IPS-15b (cell line): ENCODE results near the gene CENPA.

Experiments
- H3K27me3 ChIP-seq: one replicate; pipeline ENCODE4 v1.6.1; 2013; ENCODE audit warnings: low read length; ENCODE audit not compliant: control insufficient read depth, insufficient read depth
- H3K36me3 ChIP-seq: one replicate; pipeline ENCODE4 v1.6.1; 2013; ENCODE audit warnings: low read length; ENCODE audit not compliant: control insufficient read depth, insufficient read depth
- H3K4me1 ChIP-seq: one replicate; pipeline ENCODE4 v1.6.1; 2013; ENCODE audit warnings: mild to moderate bottlenecking, low read length; ENCODE audit not compliant: control insufficient read depth, insufficient read depth
- H3K4me3 ChIP-seq: one replicate; pipeline ENCODE4 v1.5.1; 2013; ENCODE audit warnings: low read depth, low read length
- H3K9ac ChIP-seq: one replicate; pipeline ENCODE4 v1.6.1; 2013; ENCODE audit warnings: low read depth, mild to moderate bottlenecking, low read length
- H3K9me3 ChIP-seq: one replicate; pipeline ENCODE4 v1.6.1; 2013; ENCODE audit warnings: mild to moderate bottlenecking, low read length; ENCODE audit not compliant: control insufficient read depth, insufficient read depth

CENPA gene

DNA sequence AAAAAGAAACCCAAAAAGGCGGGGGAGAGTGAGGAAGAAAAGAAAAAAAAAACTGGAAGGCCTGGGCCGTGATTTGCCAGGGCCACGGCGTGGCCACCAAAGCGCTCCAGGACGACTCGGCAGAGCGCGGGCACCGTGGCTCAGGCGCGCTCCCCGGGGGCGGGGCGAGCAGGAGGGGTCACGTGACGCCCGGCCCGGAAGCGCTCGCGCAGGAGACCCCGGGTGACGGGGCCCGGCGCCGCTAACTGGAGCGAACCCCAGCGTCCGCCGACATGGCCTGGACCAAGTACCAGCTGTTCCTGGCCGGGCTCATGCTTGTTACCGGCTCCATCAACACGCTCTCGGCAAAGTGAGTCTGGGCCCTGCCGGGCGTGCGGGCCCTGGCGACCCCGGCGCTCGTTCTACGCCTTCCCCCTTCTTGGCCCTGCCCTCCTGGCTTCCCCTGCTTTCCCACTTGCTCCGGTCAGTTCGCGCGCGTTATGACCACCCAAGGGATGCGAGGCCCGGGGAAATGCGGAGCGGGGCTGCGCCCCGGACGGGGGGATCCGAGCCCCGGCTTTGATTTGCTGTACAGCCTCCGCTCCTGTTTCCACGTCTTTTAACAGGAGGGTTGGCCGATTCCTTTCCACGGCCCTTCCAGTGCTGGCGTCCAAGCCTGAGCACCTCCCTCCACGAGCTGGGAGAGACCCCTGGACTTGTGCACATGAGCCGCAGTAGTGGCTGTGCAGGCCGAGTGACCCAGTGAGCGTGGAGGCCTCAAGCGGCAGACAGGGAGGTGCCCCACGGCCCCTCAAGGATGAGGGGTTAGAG is 21.6 kb upstream of the CENPA start, which contains the start of gene SLC35F6:
TSS of gene SLC35F6 (plus strand) at position 207 of the 810 bp plus-strand sequence. CDS start at position 273, 66 bp downstream.
- no peaks in the 10 kb centered on the region for H3K36me3 ChIP-seq
- H3K4me3 ChIP-seq = peak within 1 kb of the TSS; percentile 83
- H3K4me1 ChIP-seq = peaks cover 5% of the 10 kb centered on the region
- H3K9ac ChIP-seq = peak within 1 kb of the TSS; percentile 81
- H3K27me3 ChIP-seq = peaks cover 12% of the 10 kb centered on the region
- no peaks in the 10 kb centered on the region for H3K9me3 ChIP-seq

DNA sequence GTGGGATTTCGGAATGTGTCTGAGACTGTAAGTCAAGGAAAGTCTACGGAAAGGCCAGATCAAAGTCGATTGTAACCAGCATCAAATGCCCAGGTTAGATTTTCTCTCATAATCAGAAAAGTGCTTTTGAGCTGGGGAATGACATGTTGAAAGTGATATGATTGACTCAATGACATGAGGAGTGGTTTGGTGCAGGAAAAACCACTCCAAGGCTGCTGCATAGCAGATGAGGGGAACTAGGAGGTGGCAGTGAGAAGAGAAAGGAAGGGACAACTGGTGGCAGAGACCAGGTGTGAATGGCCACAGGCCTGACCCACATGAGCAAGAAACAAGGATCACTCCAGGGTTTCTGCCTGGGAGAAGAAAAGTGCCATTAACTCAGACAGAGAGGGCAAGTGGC is 20.9 kb upstream of the CENPA start:
- peaks cover 5% of the 10 kb centered on the region for H3K4me1 ChIP-seq
- peaks cover 12% of the 10 kb centered on the region for H3K27me3 ChIP-seq

DNA sequence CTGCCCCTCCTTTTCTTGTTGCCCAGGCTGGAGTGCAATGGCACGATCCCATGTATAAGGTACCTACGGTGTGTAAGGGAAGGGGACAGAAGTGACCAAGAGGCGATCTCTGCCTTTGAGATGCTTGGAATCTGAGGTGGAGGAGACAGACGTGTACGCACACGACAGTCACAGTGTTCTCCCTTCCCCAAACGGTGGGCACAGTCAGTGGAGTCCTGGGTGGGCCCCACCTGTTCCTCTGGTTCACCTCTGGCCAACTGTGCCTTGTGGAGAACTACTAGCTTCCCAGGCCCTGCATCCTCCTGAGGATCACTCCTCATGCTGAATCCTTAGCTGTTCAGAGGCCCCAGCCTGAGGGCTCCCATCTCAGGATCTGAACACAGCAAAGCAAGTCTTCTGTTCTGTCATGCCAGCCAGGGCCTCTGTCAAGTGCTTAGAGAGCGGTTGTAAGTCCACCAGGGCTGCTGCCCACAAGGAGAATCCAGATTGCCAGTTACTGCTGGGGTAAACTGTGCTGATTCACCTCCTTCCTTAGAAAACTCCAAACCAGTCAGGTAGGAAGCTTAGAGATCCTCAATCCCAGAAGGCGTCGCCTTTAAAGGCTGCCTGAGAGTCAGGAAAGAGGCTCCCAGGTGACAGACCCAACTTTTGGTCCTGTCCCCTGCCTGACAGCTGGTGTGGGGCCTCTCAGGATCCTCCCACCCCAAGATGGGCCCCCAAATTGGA is 20.2 kb upstream of the CENPA start:
- H3K9ac ChIP-seq = no peak overlapping the region
- no peaks in the 10 kb centered on the region for H3K9me3 ChIP-seq
- H3K4me3 ChIP-seq = no peak overlapping the region
- H3K36me3 ChIP-seq = no peaks in the 10 kb centered on the region
- peaks cover 5% of the 10 kb centered on the region for H3K4me1 ChIP-seq
- peaks cover 12% of the 10 kb centered on the region for H3K27me3 ChIP-seq

More for the DNA sequence above, 20.9 kb upstream of the CENPA start:
- Histone ChIP-seq H3K36me3 (no peaks in the 10 kb centered on the region), H3K9ac (peak overlapping the region; percentile 81), H3K4me3 (peak overlapping the region; percentile 83), H3K9me3 (no peaks in the 10 kb centered on the region)

DNA sequence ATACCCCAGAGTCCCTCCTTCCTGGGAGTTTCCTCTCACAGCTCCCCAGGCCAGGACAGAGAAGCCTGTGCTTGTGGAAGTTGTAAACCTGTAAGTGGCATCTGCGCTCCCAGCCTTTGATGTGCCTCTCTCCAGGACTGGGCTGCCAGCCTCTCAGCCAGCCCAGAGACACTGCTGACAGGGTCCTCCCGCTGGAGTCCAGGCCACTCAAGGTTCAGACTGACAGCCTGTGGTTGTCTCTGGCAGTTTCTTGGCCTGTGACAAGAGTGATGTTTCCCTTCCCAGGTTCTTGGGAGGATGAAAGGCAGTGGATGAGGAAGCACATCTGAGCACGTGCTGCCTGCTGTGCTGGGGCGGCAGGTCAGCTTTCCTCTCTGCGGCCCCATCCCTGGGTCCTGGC is 18.7 kb upstream of the CENPA start:
- Histone ChIP-seq H3K9me3 (no peaks in the 10 kb centered on the region), H3K36me3 (no peaks in the 10 kb centered on the region), H3K4me3 (no peak overlapping the region), H3K4me1 (peaks cover 5% of the 10 kb centered on the region), H3K27me3 (peaks cover 12% of the 10 kb centered on the region), H3K9ac (no peak overlapping the region)

DNA sequence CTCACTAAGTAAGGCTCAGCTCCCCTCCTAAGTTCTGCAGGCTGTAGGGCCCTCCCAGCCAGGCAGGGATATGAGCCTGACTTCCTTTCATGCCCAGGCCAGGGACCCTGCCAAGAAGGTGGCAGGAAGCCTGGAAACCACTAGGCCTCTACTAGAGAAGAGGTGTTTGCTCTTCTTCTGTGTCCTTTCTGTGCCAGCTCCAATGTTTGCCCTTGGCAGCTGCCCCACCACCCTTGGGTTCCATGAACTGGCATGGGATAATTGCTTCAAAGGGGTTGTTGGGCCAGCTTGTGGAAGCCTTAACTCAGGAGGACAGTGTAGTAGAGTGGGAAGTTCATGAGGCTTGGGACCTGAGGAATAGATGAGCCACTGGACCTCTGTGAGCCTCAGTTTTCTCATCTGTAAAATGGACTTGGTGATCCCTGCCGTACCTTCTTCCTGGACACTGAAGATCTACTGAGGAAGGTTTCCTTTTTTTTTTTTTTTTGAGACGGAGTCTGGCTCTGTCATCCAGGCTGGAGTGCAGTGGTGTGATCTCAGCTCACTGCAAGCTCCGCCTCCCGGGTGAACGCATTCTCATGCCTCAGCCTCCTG is 17.9 kb upstream of the CENPA start:
- H3K9ac ChIP-seq = no peak overlapping the region
- H3K4me3 ChIP-seq = no peak overlapping the region
- H3K4me1 ChIP-seq = peaks cover 5% of the 10 kb centered on the region

DNA sequence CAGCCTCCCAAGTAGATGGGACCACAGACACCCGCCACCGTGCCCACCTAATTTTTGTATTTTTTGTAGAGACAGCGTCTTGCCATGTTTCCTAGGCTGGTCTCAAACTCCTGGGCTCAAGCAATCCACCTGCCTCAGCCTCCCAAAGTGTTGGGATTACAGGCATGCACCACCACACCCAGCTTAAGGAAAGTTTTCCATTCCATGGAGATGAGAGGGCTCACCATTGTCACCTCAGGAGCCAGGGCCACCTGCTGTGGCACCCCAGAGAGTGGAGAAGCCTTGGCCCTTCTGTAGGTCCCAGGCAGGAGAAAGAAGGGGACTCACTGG is 17.1 kb upstream of the CENPA start:
- Histone ChIP-seq H3K9me3 (no peaks in the 10 kb centered on the region), H3K4me3 (no peak overlapping the region), H3K27me3 (peaks cover 12% of the 10 kb centered on the region), H3K9ac (no peak overlapping the region), H3K36me3 (no peaks in the 10 kb centered on the region), H3K4me1 (peaks cover 5% of the 10 kb centered on the region)

More for the DNA sequence above, 17.9 kb upstream of the CENPA start:
- Histone ChIP-seq H3K36me3 (no peaks in the 10 kb centered on the region), H3K27me3 (peaks cover 12% of the 10 kb centered on the region), H3K9me3 (no peaks in the 10 kb centered on the region)

DNA sequence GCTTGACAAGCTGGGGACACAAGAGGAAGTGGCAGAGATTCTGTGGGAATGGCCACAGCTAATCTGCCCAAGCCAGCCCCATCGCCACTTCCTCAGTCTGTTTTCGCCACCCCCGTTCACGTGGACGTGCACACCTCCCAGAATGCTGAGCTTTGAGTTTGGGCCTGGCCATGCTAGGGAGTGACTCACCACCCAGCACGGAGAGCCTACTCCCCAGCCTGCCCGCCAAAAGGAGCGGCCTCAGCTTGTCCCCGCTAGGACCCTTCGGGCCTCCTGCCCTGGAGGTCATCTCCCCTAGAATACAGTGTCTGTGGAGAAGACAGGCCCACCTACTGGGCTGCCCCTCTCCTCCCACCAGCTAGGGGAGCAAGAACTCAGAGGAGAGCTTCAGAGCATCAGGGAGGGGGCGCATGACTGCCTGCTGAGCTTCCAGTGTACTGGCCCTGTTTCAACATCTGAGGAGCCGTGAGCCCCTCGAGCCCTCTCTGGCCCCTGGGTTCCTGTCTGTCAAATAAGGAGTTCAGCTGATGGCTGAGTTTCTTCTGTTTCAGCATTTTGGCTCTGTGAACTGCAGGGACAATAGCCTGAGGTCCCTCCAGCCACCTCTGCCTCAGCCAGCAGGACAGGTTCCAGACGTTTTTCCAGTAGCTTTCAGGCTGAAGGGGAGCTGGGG is 16.6 kb upstream of the CENPA start:
- H3K4me1 ChIP-seq = peaks cover 5% of the 10 kb centered on the region
- H3K4me3 ChIP-seq = no peak overlapping the region
- no peaks in the 10 kb centered on the region for H3K9me3 ChIP-seq
- no peaks in the 10 kb centered on the region for H3K36me3 ChIP-seq
- no peak overlapping the region for H3K9ac ChIP-seq
- H3K27me3 ChIP-seq = peaks cover 12% of the 10 kb centered on the region

DNA sequence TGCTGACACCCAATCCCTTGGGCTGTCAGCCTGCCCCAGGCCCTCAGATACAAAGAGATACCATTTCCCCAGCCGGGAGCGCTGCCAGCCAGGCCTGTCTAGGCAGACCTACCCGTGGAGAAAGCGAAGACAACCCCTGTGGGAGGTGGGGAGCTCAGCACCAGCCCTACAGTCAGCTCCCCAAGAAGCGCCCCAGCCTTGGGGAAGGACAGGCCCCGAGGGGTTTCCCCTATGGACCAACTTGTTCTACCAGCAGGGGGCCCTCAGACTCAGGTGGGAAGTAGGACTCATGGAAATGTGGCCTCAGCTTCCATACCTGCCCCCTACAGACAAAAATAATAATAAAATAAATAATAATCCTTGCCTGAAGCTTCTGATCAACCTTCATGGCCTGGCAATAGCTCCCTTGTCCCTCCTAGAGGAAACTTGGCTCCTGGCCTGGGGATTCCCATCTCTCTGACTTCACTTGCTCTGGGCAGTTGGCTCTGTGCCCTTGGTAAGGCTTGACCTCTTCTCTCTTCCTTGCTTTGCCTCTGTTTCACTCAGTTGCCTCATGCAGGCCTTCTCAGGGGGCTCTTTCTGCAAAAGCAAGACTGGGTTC is 14.8 kb upstream of the CENPA start:
- Histone ChIP-seq H3K36me3 (peaks cover 7% of the 10 kb centered on the region), H3K9me3 (no peaks in the 10 kb centered on the region), H3K9ac (no peak overlapping the region), H3K27me3 (no peaks in the 10 kb centered on the region), H3K4me3 (no peak overlapping the region), H3K4me1 (no peaks in the 10 kb centered on the region)

DNA sequence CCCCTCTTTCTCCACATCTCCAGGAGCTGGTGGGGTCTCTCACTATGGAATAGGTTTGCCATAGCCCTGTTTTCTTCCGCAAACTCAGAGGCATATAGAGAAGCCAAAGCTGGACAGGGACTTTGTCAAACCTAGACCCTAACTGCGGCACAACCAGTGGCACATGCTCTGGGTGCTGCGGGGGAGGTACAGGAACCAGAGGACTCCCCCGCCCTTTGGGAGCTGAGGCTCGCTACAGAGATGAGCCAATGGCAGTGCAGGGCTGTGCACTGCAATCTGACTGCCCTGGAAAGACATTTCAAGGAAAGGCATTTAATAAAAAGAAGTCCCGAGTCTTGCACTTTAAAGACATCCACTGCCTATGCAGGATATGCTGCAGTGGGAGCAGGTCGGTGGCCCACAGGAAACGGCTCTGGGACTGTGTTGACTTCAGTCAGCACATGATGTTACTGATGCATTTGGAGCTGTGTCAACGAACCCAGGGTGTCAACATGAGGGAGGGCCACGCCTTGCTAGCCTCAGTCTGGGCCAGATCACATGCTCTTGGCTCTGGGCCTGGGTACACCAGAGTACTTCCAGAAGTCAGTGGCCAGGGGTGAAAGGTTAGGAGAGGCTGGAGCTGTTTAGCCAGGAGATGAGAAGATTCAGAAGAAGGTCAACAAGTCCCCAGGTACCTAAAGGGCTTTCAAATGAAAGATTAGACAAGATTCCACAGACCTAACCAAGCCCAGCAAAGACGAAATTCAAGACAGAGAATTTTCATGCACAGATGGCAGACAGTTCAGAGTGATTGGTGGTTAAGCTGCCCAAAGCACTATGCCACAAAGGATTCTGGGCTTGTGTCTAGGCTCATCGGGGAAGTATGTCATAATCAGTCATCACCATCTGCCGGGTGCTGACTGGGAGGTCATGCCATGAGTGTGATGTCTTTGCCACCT is 13.5 kb upstream of the CENPA start:
- Histone ChIP-seq H3K4me1 (no peaks in the 10 kb centered on the region), H3K27me3 (no peaks in the 10 kb centered on the region)

DNA sequence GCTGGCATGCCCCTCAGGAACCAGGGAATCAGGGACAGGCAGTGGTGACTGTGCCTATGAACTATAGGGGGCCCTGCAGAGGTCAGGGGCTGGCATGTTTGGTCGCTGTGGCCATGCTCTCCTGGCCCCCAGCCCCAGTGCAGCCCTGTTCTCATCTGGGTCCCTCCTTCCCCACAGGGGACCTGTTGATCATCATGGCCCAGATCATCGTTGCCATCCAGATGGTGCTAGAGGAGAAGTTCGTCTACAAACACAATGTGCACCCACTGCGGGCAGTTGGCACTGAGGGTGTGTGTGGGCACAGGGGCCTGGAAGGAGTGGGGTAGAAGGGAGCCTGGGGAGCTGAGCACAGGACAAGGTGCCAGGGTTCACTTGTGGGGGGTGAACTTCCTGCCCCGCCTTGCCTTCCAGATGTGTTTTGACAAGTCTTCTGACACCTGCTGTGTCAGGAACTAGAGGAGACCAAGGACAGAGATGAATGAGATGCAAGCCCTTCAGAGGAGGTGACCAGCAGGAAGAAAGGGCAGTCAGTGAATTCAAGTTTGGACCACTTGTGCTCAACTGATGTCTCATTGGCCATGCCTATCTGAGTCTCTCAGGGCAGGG is 9.6 kb upstream of the CENPA start:
- Histone ChIP-seq H3K4me1 (no peaks in the 10 kb centered on the region), H3K9ac (no peak overlapping the region), H3K27me3 (no peaks in the 10 kb centered on the region), H3K4me3 (no peak overlapping the region), H3K36me3 (peaks cover 21% of the 10 kb centered on the region), H3K9me3 (no peaks in the 10 kb centered on the region)

More for the DNA sequence above, 13.5 kb upstream of the CENPA start:
- Histone ChIP-seq H3K36me3 (peaks cover 10% of the 10 kb centered on the region), H3K9me3 (no peaks in the 10 kb centered on the region), H3K4me3 (no peak overlapping the region), H3K9ac (no peak overlapping the region)
